Activated T-helper 1 cell treated with Interleukin-2 at 50 U/mL for 16 hours (primary cell): ENCODE measurements around the gene SAMD10.
"Not testable (repeated sequence)": the region's sequence is repeated elsewhere in the genome, so short reads cannot be mapped to it uniquely, and the experiment has no call there.

Experiments used
- DNase-seq: peaks from one replicate; pipeline ENCODE4 v3.0.0-alpha.2; 2020; ENCODE audit warnings: low read depth

SAMD10 gene

GRCh38 chr20:63941282-63942081 is 38.0 kb downstream of the SAMD10 start:
- peak; percentile 69 for DNase-seq

- no peak for DNase-seq
Observed at GRCh38 chr20:63940472-63941266, 38.8 kb downstream of the SAMD10 start.

GRCh38 chr20:63940071-63940471 is 39.4 kb downstream of the SAMD10 start:
- no peak for DNase-seq

DNA sequence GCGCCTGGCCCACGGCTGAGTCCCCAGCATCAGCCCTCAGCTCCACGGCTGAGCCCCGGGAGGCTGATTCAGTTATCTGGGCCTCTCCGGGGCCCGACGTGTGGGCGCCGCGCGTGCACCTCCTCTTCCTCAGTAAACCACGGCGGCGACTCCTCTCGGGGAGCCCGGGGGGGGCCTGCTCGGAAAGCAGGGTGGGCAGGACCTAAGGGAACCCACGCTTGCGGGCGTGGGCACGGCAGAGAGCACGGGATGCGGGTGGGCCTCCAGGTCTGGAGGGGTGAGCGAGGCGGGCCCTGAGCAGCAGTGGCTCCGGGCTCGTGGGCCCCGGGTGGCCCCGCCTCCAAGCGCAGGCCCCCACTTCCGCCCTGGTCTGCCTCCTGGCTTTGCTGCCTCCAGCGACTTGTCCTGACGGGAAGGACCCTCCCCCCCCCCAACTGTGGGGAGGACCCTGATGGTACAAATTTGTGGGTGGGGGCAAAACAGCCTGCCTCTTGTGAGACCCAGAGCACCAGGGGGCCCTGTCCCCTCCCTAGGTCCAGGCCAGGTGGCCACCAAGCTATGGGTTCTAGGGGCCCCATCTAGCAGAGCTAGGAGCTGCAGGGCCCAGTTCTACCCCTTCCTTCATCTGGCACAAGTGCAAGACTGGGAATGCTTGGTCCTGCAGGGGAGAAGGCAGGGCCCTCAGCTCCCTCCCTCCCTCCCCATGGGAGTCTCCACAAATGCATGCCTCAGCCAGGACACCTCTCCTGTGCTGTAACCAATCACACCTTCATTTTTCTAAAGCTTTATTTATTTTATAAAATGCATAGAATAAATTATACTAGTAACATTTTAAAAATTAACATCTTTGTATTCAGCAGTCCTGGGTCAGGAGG is 40.1 kb downstream of the SAMD10 start:
- no peak for DNase-seq

- no peak for DNase-seq
Observed at GRCh38 chr20:63937596-63937995, 41.8 kb downstream of the SAMD10 start.

DNA sequence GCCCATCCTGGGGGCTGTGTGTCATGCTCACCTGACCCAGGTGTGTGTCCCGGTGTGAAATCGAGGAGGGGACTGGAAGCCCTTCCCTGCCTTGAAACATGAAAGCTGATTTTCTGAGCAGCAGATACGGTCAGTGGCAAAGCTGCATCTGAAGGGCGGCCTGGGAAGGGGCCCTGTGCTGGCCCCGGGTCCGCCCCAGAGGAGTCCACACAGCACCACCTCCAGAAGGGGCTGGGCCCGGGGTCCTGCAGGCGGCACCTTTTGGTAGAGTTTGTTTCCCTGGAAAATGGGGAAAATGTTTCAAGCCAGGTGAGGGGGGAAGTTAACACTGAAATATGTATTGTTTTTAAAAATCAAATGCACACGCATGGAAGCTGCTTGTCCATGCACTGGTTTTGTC is 44.0 kb downstream of the SAMD10 start:
- DNase-seq, result no peak

DNA sequence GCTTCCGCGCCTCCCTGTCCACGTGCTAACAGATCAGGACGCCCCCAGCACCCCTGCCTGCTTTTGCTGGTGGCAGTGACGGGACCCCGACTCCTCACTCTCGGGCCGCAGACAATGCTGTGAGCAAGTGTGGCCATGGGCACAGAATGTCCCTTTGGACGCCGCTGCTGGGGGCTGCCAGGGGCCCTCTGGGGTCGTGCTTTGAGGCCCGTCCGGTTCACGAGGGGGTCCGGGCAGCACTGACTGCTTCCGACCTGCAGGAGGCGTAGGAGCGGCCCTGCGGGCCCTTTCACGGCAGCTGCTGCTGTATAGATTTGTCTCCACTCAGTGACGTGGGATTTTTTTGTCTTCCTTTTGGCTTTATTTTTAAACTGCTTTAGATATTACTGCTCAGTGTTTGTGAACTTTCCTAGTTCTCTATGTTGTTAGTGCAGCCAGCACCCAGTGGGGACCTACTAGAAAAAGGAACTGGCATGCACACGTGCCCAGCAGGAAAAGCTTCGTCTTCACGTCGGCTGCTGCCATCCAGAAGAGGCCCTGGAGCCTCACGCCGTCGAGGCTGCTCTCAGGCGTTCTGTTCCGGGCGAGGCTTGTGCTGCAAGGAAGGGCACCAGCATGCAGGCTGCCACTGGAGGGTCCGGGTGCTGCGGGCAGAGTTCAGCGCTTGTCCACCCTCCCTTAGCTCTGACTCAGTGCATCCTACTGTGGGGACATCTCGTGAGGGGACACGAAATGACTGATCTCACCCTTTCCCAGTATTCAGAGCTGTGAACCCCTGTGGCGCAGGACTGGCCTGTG is 45.0 kb downstream of the SAMD10 start:
- no peak for DNase-seq

- DNase-seq, result no peak
Observed at GRCh38 chr20:63933646-63934045, 45.8 kb downstream of the SAMD10 start.

DNA sequence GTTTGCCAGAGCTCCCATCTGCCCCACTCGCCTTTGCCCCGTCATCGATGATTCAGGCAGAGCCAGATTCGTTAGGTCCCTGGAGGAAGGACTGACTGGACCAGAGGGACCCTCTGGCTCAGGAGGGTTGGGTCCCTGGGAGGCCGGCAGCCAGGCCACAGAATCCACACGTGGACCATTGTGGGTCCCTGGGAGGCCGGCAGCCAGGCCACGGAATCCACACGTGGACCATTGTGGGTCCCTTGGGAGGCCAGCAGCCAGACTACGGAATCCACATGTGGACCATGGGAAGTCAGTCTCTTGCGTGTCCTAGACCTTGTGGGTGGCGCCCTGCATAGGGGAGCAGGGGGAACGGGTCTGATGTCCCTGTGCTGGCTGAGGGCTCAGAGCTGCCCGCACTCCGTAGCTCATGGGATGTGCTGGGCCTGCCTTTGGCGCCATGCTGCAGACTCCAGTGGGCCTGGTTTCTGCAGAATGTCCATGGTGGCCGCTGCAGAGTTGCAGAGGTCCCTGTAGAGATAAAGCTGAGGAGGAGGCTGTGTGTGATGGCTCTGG is 46.8 kb downstream of the SAMD10 start:
- no peak for DNase-seq

GRCh38 chr20:63931735-63932134 is 47.7 kb downstream of the SAMD10 start:
- DNase-seq, result no peak

GRCh38 chr20:63930971-63931553 is 48.4 kb downstream of the SAMD10 start:
- DNase-seq, result no peak

- DNase-seq, result not testable (repeated sequence)
Observed at GRCh38 chr20:63929473-63929883, 50.0 kb downstream of the SAMD10 start.

GRCh38 chr20:63929071-63929470 is 50.4 kb downstream of the SAMD10 start:
- no peak for DNase-seq

GRCh38 chr20:63926298-63926697 is 53.1 kb downstream of the SAMD10 start:
- DNase-seq, result no peak

- DNase-seq, result no peak
Observed at GRCh38 chr20:63924241-63924640, 55.2 kb downstream of the SAMD10 start.
